Inflammatory macrophage treated with lipopolysaccharide for 4 hours (primary cell): ENCODE results near the gene KCTD8.

Experiments used
- DNase-seq: peaks from one replicate; pipeline ENCODE4 v3.0.0-alpha.2; 2020

Gene KCTD8

DNA sequence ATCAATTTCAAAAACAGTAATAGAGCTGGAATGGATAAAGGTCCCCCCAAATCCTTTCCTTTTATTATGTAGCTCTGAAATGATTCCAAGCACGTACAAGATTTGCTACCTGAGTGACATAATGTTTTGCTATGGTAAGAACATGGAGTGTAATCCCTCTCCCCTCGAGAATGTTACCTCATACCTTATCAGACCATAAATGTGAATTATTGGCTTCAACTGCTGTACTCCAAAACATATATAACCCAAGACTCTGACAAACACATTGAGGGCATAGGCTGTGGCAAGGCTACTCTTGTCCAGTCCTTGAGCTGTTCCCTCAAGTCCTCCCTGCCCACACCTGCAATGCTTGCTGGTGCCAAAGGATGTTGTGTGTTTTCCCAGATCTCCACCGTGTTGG lies 286.9 kb downstream of the KCTD8 start:
- DNase-seq: no peak

DNA sequence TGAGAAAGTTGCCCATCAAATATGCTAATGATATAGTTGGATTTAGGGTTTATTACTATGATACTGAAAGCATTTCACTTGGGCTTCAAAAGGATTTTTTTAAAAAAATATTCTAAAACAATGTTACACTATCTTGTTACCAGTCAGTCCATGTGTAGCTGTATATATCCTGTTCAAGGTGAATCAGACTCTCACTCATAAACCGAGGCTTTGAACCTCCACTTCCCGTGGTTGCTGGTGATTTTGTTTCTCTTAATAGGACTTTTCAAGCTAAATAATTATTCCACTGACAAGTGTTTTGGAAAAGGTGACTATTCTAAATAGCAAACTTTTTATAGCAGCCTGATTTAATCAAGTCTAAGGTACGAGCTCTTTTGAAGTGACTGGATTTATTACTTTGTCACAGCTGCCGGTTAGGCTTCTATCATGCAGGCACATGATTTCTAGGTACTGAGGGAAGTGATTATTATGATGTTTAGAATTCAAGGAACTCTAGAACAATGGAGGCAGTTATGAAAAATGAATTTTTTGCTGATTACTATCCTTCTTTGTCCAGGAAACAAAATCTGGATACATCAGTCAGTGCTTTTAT lies 287.7 kb downstream of the KCTD8 start:
- no peak for DNase-seq

DNA sequence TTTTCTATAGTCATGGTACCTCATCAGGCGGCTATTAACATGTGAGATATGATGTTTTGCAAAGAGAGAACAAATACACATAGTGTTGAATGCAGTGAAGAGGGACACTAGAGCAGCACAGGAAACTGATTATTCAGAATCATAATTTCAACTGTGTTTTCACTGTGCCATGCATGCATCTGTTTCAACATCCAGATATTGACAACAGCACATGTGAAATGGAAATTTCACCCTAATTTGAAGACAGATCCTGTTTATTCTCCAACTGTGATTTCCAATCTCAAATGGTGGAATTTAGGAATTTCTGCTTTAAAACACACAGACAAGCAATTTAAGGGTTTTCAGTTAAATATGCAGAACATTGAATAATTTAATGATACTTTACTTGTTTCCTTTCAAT lies 288.6 kb downstream of the KCTD8 start:
- DNase-seq: no peak

DNA sequence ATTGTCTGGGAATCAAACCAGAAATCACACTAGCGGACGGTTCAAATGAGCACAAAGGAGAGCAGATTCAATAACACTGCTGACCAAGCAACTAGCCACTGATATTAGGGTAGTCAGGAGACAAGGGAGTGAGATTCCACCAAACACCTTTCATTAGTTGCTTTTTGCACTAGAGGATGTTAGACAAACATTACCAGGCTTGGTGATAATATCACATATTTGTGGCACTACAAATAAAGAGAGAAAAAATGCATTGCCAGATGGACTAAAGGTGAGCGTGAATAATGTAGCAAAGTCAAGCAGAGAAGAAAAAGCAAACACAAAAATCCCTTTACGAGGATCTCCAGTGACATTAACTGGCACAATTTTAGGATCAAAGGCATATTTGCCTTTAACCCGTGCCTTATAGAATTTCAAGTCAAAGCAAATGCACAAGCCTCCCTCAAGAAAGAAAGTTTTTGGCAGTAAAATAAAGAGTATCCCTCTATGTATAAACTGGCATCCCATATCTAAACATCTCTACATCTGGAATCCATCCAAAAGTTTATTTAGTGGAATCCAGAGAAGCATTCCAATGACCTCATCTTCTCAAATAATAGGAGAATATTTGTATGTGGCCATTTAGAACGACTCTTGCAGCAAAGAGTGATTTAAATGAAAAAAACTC lies 290.9 kb downstream of the KCTD8 start:
- no peak for DNase-seq

DNA sequence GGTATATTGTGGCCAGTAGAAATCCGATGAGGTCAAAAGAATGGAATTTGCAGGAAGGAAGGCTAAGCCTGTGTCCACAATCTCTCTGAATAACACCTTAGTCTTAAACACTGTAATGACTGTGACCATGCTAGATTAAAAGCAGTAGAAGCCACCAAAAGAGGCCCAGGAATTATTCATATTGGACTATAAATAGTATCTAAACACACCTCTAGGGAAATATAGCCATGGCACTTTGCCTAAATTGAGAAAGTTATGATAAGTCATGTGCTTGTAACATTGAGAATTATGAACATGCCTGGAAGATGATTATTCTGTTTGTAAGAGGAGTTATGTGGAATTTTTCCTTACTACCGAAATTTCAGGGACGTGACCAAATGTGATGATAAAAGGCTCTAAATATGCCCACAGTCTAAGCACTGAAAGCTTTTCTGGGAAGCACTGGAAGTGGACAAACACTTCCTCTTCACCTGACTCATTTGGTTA lies 298.5 kb downstream of the KCTD8 start:
- no peak for DNase-seq

DNA sequence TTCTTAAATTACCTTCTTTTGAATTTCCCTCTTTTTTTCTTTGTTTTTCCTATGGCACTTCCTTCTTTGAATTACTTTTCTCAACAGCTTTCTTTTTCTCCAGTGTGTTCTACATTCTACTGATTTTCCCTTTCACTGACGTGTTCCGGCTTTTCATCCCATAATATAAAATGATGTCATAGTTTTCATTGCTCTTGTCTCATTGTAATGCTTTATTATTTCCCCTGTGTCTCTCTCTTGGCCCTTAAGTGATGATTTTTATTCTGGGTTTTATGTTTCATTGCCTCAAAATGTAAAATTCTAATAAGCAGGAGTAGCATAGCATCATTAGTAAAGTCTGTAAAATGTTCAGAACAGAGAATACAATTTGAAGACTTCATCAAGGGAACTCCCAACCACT lies 299.3 kb downstream of the KCTD8 start:
- no peak for DNase-seq

DNA sequence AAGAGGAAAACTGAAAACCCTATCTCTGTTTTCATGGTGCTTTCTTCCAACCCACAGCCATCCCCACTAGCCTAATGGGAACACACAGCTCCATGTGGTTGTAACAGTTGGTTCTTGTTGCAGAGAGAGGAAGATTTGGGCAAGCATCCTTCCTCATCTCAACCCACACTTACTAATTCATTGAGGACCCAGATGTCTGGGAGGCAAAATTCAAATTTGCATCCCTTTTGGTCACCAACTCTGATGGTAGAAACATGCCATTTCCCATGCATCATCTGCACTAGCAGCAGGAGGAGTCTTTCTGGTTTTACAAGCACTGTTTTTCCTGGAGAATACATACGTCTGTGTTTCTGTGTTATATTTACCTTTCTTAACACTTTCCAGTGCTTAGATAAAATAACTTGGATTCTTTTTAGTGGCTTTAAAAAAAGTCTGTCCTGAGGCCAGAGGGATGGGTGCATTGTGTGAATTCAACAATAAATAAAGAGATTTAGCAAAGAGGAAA lies 301.0 kb downstream of the KCTD8 start:
- no peak for DNase-seq

DNA sequence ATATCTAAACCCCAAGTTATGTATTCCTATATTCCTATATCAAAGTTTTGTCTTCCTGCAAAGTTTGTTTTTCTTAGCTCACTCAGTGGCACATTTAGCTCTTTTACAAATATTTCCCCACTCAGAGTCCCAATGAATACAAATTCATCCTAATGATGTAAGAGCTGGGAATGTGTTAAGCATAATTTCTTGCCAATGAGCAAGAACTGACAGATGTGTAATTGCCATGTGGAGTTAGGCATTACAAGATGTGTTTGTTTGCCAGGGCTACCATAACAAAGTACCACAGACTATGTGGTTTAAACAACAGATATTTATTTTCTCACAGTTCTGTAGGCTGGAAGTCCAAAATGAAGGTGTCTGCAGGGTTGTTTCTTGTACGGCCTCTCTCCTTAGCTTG lies 302.1 kb downstream of the KCTD8 start:
- DNase-seq: no peak

DNA sequence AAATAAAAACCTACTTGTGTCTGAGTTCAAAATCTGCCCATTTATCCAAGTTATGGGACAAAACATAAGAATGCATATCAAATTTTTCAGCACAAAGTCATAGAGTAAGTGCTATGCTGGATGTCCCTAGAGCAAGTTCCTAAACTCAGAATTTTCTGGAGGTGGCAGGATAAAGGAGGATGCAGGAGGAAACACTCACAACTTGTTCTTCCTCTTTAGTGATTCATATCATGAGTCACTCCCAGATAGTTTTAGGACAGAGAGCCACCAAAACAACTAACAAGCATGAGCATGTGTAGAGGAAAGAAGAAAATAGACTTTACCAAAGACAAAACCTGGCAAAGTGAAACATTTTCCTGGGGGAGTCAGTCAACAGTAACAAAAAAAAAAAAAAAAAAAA lies 302.7 kb downstream of the KCTD8 start:
- no peak for DNase-seq

DNA sequence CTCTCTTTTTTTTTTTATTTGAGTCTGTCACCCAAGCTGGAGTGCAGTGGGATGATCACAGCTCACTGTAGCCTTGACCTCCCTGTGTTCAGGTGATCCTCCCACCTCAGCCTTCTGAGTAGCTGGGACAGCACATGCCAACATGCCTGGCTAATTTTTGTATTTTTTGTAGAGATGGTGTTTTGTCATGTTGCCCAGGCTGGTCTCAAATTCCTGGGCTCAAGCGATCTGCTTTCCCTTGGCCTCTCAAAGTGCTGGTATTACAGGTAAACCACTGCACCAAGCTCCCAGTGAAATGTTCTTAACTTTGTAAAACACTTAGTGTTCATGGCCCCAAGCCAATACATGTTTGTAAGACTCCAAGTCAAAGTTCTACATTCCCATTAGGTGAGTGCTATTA lies 316.1 kb downstream of the KCTD8 start:
- DNase-seq: no peak
